CD4-positive, alpha-beta T cell treated with Interleukin-6 at 100 ng/mL for 8 hours (primary cell): ENCODE data around the gene SGSH.

Experiments used
- DNase-seq: peaks from one replicate; pipeline ENCODE4 v3.0.0-alpha.2; 2020; ENCODE audit warnings: mixed read lengths, low spot score

SGSH gene

GRCh38 chr17:80227156-80227555, 7.0 kb upstream of the SGSH start:
- DNase-seq = no peak

GRCh38 chr17:80225230-80225629, 5.1 kb upstream of the SGSH start:
- DNase-seq = no peak

- DNase-seq = no peak
Observed at GRCh38 chr17:80224683-80225082, 4.5 kb upstream of the SGSH start.

- DNase-seq = no peak
Observed at GRCh38 chr17:80223838-80224497, 3.8 kb upstream of the SGSH start.

- no peak for DNase-seq
Observed at GRCh38 chr17:80223142-80223815, 3.1 kb upstream of the SGSH start.

GRCh38 chr17:80222376-80223141, 2.4 kb upstream of the SGSH start:
- DNase-seq = no peak

GRCh38 chr17:80221351-80222105, 1.4 kb upstream of the SGSH start:
- no peak for DNase-seq

GRCh38 chr17:80220736-80221215, 643 bp upstream of the SGSH start:
- no peak for DNase-seq

- no peak for DNase-seq
Observed at GRCh38 chr17:80219763-80220053, 425 bp downstream of the SGSH start.

- peak; percentile 92 for DNase-seq
Observed at GRCh38 chr17:80219013-80219762, 945 bp downstream of the SGSH start.

GRCh38 chr17:80218391-80218790, 1.7 kb downstream of the SGSH start:
- no peak for DNase-seq

GRCh38 chr17:80217703-80218362, 2.3 kb downstream of the SGSH start:
- no peak for DNase-seq

- DNase-seq = no peak
Observed at GRCh38 chr17:80216473-80217456, 3.4 kb downstream of the SGSH start.

GRCh38 chr17:80214878-80215210, 5.3 kb downstream of the SGSH start:
- no peak for DNase-seq

GRCh38 chr17:80214012-80214877, 5.9 kb downstream of the SGSH start:
- no peak for DNase-seq

- DNase-seq = no peak
Observed at GRCh38 chr17:80213643-80213975, 6.5 kb downstream of the SGSH start.

GRCh38 chr17:80212962-80213642, 7.0 kb downstream of the SGSH start:
- no peak for DNase-seq

- no peak for DNase-seq
Observed at GRCh38 chr17:80212511-80212910, 7.6 kb downstream of the SGSH start.

GRCh38 chr17:80212109-80212508, 8.0 kb downstream of the SGSH start:
- DNase-seq = no peak
